ENCODE data around the gene SLC16A10.
"Not testable (repeated sequence)": the region's sequence is repeated elsewhere in the genome, so short reads cannot be mapped to it uniquely, and the experiment has no call there.

The SLC16A10 gene

DNA sequence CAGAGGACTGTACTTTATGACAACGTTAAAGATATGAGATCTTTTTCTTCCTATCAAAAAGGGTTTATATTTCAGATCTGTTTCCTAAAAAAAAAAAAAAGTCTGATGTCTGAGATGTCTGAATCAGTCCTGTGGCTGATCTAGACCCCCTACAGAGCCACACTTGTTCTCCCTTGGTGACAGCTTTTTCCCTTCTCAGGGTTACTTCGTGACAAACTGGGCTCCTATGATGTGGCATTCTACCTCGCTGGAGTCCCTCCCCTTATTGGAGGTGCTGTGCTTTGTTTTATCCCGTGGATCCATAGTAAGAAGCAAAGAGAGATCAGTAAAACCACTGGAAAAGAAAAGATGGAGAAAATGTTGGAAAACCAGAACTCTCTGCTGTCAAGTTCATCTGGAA is 134.5 kb downstream of the SLC16A10 start:
- DNase-seq = no peak

DNA sequence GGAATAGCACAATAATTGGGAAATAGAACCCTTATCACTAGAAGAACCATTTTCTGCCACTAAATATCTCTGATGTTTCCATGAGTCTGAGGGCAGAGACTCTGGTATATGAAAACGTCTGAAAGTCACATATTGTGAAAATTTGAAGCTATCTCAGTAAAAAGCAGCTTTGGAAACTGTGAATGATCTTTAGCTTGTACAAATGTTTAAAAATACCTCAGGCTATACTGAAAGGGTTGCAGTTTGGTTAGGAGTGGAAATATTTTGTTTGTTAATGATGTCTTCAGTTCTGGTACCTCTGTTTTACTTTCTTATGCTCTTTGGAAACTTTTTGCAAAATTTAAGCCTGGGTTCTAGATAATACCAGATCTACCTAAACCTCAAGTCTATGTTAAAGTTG is 135.0 kb downstream of the SLC16A10 start:
- DNase-seq = no peak

DNA sequence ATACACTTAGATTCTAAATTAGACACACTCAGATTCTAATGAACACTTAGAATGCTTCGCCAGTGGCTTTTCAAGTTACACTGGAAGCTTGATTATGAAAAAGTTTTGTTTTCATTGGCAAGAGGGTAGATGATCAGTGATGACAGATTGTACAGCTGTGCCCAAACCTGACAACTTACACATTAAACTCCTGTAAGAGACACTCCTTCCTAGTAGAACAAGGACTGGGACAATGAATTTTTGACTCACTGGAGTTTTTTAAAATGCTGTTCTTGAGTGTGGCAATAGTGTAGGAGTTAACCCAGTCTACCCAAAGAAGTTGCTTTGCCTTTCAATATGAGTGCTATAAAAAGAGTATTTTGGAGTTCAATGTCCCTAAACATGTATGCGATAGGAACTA is 140.8 kb downstream of the SLC16A10 start:
- no peak for DNase-seq

DNA sequence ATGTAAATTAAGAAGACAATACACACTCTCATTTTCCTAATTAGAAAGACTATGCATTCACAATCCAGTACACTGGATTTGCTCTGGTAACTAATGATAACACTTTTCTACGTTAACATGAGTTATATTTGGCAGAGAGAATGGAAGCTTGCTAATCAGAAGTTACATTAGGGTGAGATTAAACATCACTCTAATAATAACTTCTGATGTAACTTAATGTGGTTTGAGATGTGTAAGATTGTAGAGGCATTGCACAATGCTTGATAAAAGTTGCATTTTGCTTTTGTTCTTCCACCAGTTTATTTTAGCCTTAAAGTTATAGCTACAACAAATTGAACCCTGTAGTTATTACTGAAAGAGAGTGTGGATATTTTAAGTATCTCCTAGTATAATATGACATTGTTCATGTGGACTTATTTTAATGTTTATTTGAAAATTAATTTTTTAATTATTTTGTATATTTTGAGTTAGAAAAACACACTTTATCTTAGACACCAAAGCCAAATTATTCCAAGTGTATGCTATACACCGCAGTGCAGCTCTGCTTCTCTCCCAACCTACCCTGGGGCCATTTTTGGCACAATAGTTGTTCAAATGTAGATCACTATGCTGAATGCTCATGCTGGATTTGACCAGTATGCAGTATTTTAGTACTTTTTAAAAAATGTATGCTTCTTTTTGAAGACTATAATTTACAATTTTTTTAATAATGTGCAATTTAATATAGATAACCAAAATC is 143.2 kb downstream of the SLC16A10 start:
- peak; percentile 66 for DNase-seq

DNA sequence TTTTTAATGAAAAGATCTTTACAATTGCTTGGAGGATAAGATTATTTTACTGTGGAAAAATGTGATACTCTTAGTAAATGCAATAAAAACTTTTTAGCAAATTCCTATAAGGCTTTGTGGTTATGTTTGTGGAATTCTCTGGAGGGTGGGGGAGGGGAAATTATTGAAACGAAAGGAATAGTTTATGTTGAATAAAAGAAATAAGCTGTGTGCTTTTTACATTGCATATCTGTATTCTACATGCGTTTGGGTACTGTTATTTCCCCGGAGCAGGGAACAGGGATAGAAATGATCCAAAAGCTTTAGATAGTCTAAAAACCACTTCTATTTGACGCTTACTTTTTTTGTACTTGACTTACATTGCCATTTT is 143.8 kb downstream of the SLC16A10 start:
- DNase-seq = peak; percentile 47

DNA sequence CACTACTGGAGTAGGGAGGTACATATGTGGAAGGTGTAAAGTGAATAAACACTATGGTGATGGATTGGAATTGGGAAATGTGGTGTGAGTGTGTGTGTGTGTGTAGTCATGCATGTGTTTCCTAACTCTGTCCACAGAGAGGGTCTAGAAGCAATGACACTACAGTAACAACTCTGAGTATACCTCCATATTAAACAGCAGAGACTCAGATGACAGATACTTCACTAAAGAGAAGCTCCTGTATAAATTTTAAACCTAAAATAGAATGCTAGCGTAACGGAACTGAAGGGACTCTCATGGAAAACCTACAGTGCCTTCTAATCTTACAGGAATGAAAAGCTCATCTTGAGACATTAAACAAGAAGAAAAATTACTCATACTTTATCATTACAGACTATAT is 150.5 kb downstream of the SLC16A10 start:
- no peak for DNase-seq

DNA sequence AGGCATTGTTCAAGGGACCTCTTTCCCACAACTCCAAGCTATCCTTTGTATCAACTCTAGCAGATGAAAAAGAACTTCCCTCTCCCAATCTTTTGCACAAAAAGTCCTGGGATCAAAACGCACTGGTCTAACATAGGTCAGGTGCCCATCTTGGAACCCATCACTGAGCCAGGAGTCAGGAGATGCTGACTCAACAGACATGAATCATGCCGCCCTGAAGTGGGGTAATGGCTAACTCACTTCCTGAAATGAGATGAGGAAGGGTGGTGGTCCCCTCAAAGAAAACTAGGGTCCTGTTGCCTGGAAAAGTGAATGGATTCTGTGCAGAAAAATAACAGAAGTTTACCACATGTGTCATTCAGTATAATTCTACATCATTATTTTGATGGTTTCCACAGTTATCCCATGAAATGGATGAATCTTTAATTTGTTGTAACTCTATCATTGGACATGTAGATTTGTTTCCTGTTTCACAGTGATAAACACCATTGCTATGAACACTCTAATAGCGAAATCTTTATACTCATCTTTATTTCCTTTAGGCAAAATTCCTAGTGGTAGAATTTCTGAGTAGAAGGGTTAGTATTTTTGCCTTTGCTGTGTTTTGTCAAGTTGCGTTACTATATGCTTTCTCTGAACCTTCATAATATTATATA is 151.3 kb downstream of the SLC16A10 start:
- DNase-seq = peak; percentile 69

DNA sequence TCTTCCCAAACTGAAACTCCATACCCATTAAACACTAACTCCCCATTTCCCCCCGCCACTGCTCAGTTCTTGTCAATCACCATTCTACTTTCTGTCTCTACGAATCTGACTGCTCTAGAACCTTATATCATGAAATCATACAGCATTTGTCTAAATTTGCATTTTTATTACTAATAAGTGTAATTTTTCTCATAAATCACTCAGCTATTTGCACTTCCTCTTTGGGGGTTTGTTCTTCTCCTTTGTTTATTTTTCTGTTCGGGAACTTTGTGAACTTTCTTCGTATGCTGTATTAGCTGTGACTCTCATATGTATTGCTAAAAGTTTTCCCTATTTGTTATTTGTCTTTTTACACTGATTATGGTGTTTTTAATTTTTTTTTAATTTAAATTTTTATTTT is 152.2 kb downstream of the SLC16A10 start:
- DNase-seq = no peak

DNA sequence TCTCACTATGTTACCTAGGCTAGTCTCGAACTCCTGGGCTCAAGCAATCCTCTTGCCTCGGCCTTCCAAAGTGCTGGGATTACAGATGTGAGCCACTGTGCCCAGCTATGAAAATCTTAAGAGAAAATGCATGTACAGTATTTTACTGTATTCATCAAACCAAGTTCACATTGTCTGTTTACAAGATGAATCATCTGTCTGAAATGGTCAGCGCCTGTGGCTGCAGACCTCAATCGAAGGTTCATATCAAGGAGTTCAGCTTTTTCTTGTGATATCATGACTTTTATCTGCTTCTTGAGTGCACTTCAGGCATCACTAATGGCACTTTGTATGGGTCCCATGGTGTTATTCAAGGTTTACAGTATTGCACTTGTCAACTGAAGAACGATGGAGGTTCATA is 155.1 kb downstream of the SLC16A10 start:
- peak; percentile 77 for DNase-seq

DNA sequence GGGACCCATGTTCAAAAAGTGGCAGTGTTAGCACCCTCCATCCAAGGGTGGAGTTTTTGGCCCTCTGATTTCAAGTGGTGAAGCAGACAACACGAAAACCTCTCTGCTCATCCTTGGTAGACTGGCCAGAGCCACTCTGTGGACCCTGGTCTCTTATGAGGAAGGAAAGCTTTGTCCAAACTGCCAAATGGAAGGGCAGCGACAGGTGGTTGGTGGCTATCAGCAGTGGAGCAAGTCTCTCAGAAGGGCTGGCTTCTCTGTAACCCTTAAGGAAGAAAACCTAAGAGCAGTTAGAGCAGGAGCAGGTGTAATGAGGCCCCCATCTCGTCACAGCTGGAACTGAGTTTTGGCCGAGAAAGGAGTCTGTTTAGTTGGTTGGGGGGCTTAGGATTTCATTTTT is 155.8 kb downstream of the SLC16A10 start:
- DNase-seq = no peak

DNA sequence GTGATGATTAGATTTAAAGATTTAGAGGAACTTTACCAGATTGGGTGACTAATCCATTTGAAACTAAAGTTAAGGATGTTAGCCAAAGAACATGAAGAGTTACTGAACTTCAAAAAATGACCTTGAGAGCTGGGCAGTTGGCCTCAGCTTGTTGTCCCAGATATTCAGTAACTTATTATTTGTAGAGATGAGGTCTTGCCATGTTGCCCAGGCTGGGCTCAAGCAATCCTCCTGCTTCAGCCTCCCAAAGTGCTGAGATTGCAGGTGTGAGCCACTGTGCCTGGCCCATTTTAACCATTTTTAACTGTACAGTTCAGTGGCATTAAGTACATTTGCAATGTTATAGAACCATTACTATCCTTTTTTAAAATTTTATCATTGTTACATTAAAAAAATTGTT is 161.5 kb downstream of the SLC16A10 start:
- no peak for DNase-seq

DNA sequence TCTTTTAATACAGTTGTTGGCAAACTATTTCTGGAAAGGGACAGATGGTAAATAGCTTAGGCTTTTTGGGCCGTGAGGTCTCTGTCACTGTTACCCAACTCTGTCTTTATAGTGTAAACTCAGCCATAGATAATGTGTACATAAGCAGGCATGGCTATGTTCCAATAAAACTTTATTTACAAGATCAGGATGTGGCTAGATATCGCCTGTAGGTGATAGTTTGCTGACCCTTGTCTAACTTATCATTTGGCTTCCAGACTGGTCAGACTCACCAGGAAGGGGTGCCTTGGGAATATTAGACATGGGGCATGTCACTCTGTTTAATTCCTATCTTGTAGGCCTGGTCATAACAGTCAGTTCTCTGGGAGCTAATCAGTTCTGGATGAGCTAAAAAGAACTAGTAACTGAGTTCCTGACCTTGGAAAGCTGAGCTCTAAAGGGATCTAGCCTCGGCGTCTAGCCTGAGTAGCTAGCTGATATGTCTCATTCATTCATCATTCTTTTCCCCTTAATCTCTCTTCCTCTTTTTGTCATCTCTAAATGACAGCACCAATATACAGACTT is 163.6 kb downstream of the SLC16A10 start:
- DNase-seq = no peak

DNA sequence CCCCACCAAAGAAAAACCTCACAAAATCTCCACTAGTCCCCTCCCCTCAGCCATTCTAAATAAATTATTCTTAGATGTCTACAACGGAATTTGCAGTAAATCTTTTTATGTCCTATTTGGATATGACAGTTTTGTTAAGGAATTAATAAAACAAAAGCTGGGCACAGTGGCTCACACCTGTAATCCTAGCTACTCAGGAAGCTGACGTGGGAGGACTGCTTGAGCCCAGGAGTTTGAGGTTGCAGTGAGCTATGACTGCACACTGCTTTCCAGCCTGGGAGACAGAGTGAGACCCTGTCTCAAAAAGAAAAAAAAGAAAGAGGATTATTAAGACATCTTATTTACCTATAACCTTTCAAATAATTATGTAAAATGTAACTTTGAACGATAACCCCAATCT is 165.4 kb downstream of the SLC16A10 start:
- DNase-seq = no peak

DNA sequence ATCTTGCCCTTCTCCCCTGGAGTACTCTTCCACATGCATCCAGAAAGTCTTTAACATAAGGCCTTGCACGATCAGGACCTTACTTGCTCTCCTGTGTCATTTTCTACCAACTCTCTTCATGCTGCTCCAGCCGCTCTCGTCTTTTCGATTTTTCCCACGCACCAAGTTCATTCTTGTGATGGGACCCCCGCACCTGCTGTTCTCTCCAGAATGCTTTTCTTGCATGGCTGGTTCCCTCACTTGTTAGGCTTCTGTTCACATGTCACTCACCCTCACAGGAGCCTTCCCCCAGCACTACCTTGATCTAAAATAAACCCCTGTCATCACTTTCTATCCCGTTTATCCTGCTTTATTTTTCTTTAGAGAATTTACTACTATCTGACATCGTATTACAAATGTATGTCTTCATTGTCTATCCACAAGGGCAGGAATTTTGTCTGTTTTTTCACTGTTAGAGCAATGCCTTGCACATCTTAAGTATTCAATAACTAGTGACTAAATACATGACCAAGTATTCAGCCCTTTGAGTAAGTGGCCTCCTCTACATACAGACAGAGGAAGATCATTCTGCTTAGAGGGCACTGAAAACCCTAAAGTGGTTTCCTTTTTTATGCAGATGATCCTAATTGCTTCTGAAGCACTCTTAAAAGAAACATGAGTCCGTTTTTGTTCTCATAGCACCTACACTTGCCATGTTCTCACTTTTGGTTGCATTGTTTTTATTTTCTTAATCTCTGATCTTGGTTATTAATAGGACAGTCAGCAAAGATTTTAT is 166.9 kb downstream of the SLC16A10 start:
- DNase-seq = no peak

DNA sequence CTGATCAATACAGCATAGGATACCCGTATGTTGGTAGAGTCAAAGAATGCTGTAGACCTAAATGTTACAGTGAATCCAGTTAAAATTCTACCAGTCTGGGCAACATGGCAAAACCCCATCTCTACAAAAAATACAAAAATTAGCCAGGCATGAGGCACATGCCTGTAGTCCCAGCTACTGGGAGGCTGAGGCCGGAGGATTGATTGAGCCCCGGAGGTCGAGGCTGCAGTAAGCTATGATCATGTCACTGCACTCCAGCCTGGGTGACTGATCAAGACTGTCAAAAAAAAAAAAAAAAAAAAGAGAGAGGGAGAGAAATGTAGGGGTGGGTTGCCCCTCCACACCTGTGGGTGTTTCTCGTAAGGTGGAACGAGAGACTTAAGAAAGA is 167.5 kb downstream of the SLC16A10 start:
- DNase-seq = no peak

DNA sequence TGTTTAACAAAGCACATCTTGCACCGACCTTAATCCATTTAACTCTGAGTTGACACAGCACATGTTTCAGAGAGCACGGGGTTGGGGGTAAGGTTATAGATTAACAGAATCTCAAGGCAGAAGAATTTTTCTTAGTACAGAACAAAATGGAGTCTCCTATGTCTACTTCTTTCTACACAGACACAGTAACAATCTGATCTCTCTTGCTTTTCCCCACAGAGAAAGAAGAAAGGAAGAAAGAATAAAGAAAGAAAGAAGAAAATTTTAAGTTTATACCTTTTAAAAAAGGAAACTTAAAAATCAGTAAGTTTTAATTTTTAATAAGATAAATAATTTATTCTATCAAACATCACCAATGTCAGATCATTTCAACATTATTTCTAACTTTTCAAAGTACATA is 168.5 kb downstream of the SLC16A10 start:
- DNase-seq = not testable (repeated sequence)

DNA sequence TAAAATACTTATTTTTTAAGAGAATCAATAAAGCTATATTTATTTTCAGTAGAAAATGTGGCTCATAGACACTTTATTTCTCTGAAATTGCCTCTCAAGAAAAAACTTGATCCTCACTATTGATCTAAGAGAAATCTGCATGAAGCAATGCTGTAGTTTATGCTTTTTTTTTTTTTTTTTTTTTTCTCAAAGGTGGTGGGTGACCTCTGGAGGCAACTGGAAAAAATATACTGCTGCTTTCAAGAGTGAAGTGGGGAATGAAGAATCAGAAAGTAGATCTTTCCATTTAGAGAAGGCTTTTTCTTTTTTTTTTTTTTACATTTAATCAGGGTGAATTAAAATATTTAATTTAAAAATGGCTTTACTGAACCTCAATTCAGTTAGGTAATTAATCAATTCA is 169.3 kb downstream of the SLC16A10 start:
- DNase-seq = peak; percentile 20

DNA sequence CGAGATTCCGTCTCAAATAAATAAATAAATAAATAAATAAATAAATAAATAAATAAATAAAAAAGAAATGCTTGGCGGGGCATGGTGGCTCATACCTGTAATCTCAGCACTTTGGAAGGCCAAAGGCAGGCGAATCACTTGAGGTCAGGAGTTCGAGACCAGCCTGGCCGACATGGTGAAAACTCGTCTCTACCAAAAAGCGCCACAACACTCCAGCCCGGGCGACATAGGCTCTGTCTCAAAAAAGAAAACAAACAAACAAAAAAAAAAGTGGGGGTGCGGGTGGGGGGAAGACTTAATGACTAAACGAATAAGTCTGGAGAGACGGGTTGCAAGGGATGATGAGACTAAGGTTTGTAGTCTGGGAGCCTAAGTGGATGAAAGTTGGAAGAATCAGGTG is 170.7 kb downstream of the SLC16A10 start:
- no peak for DNase-seq

DNA sequence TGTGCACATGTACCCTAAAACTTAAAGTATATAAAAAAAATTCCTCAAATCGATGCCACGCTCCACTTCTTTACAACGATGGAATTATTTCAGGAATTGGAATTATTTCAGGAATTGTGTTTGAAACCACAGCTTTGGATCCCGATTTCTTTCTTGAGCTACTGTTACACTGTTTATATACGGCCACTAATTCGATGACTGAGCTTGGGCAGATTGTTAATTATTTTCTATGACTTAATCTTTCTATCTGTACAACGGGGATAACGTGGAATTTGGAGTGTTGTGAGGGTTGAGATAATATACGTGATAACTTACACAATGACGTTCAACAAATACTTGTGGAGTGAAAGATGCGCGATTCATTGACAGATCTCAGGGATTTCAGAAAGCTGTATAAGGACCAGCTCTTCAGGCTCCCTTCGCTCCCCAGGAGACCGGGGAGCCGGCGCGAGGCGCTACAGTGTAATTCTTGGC is 171.3 kb downstream of the SLC16A10 start:
- peak; percentile 65 for DNase-seq

DNA sequence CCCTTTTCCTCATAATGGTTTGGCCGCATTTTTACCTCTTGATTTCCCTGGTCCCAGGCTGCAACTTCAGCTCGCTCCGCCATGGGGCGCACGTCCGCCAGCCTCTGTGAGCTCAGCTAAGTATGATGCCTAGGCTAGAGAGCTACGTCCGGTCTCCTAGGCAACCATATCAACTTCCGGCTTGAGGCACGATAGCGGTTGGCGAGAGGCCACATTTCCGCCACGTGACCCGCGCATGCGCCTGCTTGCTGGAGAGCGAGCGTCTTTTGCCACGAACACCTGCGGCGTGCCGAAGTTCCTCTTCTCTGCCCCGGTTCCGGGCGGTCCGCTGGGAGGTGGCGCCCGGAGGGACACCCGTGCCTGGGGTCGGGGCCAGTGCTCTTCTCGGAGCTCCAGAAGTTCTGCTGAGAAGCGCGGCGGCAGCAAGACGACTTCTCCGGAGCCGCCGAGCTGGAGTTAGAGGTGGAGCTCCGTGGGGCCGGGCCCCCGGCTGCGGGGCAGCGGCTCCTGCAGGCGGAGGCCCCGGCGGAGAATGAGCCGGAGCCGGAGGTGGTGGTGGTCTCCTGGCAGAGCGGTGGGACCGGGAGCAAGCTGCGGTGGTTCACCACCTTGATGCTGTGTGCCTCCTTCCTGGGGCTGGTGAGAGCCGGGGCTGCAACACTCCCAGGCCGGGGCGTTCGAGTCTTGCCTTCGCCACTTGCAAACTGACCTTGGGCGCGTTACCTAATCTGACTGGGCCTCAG is 172.0 kb downstream of the SLC16A10 start:
- peak; percentile 99 for DNase-seq

DNA sequence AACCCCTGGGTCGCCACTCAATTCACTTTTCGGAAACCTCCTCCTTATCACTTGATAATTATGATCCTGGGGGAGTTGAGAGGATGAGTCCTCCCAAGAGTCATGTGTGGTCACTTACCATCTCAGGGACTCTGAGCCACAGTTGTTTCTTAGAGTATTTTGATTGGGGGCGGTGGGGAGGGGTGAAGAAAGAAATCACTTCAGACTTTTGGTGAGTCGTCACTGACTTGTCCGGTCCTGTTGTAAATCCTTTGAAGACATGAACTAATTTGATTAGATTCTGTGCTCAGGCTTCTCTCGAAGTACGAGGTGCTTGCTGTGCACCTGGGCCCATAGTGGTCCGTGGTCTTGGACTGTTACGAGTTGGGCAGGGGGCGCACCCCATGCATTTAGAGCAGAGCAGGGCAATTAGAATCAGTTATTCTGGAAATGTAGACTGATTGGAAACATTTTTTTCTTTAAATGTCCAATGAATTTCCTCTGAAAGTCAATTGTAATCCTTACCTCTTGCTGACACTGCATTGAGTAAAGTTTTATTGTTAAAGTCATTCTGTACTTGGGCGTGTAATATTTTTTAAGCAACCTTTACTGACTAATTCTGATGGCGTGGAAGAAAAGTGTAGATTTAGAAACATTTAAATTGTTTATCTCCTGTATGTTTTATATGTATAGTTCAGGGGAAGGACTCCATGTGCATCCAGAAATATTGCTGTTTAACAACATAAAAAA is 173.4 kb downstream of the SLC16A10 start:
- DNase-seq = peak; percentile 28

DNA sequence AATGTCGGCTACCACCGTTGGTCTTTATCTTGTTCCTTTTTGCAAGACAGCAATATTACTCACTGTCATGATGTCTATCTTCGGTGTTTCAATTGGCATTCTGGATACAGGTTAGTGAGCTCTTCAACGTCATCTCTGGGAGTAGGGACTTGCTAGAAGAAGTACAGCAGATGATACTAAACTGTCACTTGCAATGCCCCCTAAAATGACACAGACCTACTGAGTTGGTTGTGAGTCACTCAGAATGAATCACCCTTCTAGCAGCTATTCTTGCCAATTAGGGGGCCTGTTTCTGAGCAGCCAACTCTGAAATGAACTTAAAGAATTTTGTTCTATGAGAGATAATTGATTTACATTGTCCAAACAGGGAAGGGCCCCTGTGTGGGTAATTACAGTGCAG is 176.5 kb downstream of the SLC16A10 start:
- peak; percentile 84 for DNase-seq
